ENCODE data around the gene CDC25A.

GRCh38 chr3:48187301-48187578 lies 977 bp downstream of the CDC25A start:
- TF ChIP-seq CREB5 (CRISPR knock-in tag; IDR thresholded peaks at IDR 0.05; ENCODE audit: low read depth) (no peak), ZNF8 (CRISPR knock-in tag; IDR thresholded peaks at IDR 0.05) (no peak), PATZ1 (CRISPR knock-in tag; IDR thresholded peaks at IDR 0.05; ENCODE audit: borderline replicate concordance) (no peak), ZNF565 (CRISPR knock-in tag; conservative IDR thresholded peaks at IDR 0.05; ENCODE audit: low read depth) (no peak)

All from SK-N-SH treated with all-trans-retinoic acid at 6 μM for 48 hours (cell line).